Psoas muscle (tissue), 8 donors: ENCODE data around the gene SYNDIG1. TPM values are rescaled to one million over a fixed set of nuclear protein-coding genes. Genes with fewer than 3 reads are reported as not detected.

ENCODE experiments used
- ATAC-seq, 4 donors: fragments of 200-7000 bp; cut with Tn5 transposase; one replicate each; pipeline ENCODE4 v1.9.1; 2020; ENCODE audit warnings: moderate library complexity in 3 of 4, mild to moderate bottlenecking in 2 of 4
- DNase-seq, 2 donors: peaks; one replicate each; pipeline ENCODE4 v3.0.0-alpha.2; 2020
- H3K27ac ChIP-seq: fragments of 200-600 bp; one replicate; pipeline ENCODE4 v1.8.0; 2022
- H3K27me3 ChIP-seq, 3 donors: fragments of 200-600 bp in 1 of 3; one replicate each; pipeline versions ENCODE4 v1.6.1 to v1.8.0; 2013 to 2022; ENCODE audit warnings: low read length in 2 of 3, mild to moderate bottlenecking in 2 of 3, moderate library complexity in 1 of 3; ENCODE audit not compliant: insufficient read depth in 3 of 3
- H3K36me3 ChIP-seq, 2 donors: fragments of 200-600 bp in 1 of 2; one replicate each; pipeline versions ENCODE4 v1.6.1 to v1.8.0; 2013 to 2022; ENCODE audit warnings: low read depth in 1 of 2, mild to moderate bottlenecking in 1 of 2, moderate library complexity in 1 of 2; ENCODE audit not compliant: insufficient read depth in 1 of 2
- H3K4me1 ChIP-seq: fragments of 200-600 bp; one replicate; pipeline ENCODE4 v1.8.0; 2022
- H3K4me3 ChIP-seq: fragments of 200-600 bp; one replicate; pipeline ENCODE4 v1.8.0; 2022; ENCODE audit warnings: mild to moderate bottlenecking
- H3K9me3 ChIP-seq: fragments of 200-600 bp; one replicate; pipeline ENCODE4 v1.8.0; 2022
- CTCF ChIP-seq: fragments of 200-600 bp; IDR thresholded peaks from one replicate; pipeline ENCODE4 v1.8.0; 2022; ENCODE audit warnings: antibody characterized with exemption
- WGBS, 3 donors: extraction: QIAGEN DNeasy Blood & Tissue Kit; methylation state at CpG; one replicate each; pipeline versions ENCODE4 v1.1.6 to v1.1.7; 2013; 5-methylcytosine and 5-hydroxymethylcytosine counted together
- intact Hi-C, 2 donors: fragments of 100-400 bp; cut with DNase I; formaldehyde crosslinking; loops; one replicate each; pipeline versions ENCODE4 v1.11.0 to v1.14.2; 2022
- polyA plus RNA-seq, 3 donors: library from polyadenylated mRNA; stranded (reverse); fragments of 200-250 nt; gene quantifications; one replicate each; pipeline ENCODE4 v1.2.3, GENCODE V29; 2013
- total RNA-seq, 4 donors: library from RNA; stranded (reverse); fragmentation: NEBNext Ultra II Directional in 2 of 4; extraction: Animal tissue kit (Norgen Biotek cat#: 25700) in 2 of 4; gene quantifications; one replicate each; pipeline versions ENCODE4 v1.2.1 to v1.2.4, GENCODE V29; 2021 to 2023
- donor health status: healthy with polysubstance abuse.
- donor health status: DM: no; HTN: no; CAD: no; lungs with moderate emphysema.
- donor health status: Bipolar disorder and iron deficiency.
- donor health status: healthy.
- donor health status: DM: yes; HTN: yes; CAD: no.
- donor health status: DM: no; HTN: no; CAD: no.
- donor health status: DM: no; HTN: no; CAD: no.
- donor health status: DM: yes; HTN: yes; CAD: no.

The SYNDIG1 gene
- total and polyA plus RNA-seq, 7 donors, result 0.03 to 0.10 TPM; not detected in 5

- WGBS, 3 donors, result 86 to 90% (median 87%) methylated on average over 13 of the region's 13 CpGs
- H3K4me1 ChIP-seq, result no peaks in the 10 kb centered on the region
- H3K27me3 ChIP-seq, result peaks cover 0 to 4% (median 0%) of the 10 kb centered on the region in 3 donors
- no peak for TF ChIP-seq CTCF
- no peak overlapping the region for H3K27ac ChIP-seq
- DNase-seq (no peak), ATAC-seq (no peak)
- no peaks in the 10 kb centered on the region for H3K36me3 ChIP-seq
- no peaks in the 10 kb centered on the region for H3K9me3 ChIP-seq
- no peak overlapping the region for H3K4me3 ChIP-seq
- intact Hi-C loops, result no loop called here
These were observed 112.2 kb downstream of the SYNDIG1 start for GRCh38 chr20:24581443-24582170.

- no peak for TF ChIP-seq CTCF
- ATAC-seq (no peak), DNase-seq (no peak)
- Histone ChIP-seq H3K9me3 (no peaks in the 10 kb centered on the region), H3K4me3 (no peak overlapping the region), H3K4me1 (no peaks in the 10 kb centered on the region), H3K36me3 (no peaks in the 10 kb centered on the region), H3K27me3 (peaks cover 0 to 4% (median 0%) of the 10 kb centered on the region in 3 donors), H3K27ac (no peak overlapping the region)
- intact Hi-C loops, result no loop called here
- 86 to 89% (median 88%) methylated on average over 15 of the region's 15 CpGs for WGBS, 3 donors
These were observed 113.1 kb downstream of the SYNDIG1 start for GRCh38 chr20:24582373-24583168.

- Histone ChIP-seq H3K27me3 (peaks cover 0 to 4% (median 0%) of the 10 kb centered on the region in 3 donors), H3K4me3 (no peak overlapping the region), H3K9me3 (no peaks in the 10 kb centered on the region), H3K4me1 (no peaks in the 10 kb centered on the region), H3K27ac (no peak overlapping the region), H3K36me3 (no peaks in the 10 kb centered on the region)
- ATAC-seq (no peak), DNase-seq (no peak)
- intact Hi-C loops, result no loop called here
- 93 to 96% (median 95%) methylated on average over 13 of the region's 13 CpGs for WGBS, 3 donors
- TF ChIP-seq CTCF, result no peak
These were observed 113.9 kb downstream of the SYNDIG1 start for GRCh38 chr20:24583169-24583792.

GRCh38 chr20:24584078-24584477, 114.6 kb downstream of the SYNDIG1 start:
- no peaks in the 10 kb centered on the region for H3K4me1 ChIP-seq
- H3K4me3 ChIP-seq, result no peak overlapping the region
- ATAC-seq (no peak), DNase-seq (no peak)
- H3K27ac ChIP-seq, result no peak overlapping the region
- TF ChIP-seq CTCF, result no peak
- intact Hi-C loops, result no loop called here
- no peaks in the 10 kb centered on the region for H3K9me3 ChIP-seq
- WGBS, 3 donors, result 70 to 77% (median 73%) methylated on average over 9 of the region's 9 CpGs
- no peaks in the 10 kb centered on the region for H3K36me3 ChIP-seq
- H3K27me3 ChIP-seq, result peaks cover 0 to 4% (median 0%) of the 10 kb centered on the region in 3 donors
